GM18505 (cell line): Measurements from ENCODE around the gene NKX2-3.

Source experiments
- ATAC-seq: cut with Tn5 transposase; IDR thresholded peaks from one replicate; pipeline ENCODE4 v1.9.1; 2021; ENCODE audit not compliant: unreplicated experiment
- POLR2A ChIP-seq: IDR thresholded peaks from 4 replicates; pipeline ENCODE4 v1.6.1; 2011; ENCODE audit warnings: borderline replicate concordance; ENCODE audit not compliant: insufficient read depth, insufficient read length; ENCODE audit errors: extremely low read depth

NKX2-3 gene

GRCh38 chr10:99562631-99563030 lies 29.9 kb downstream of the NKX2-3 start:
- TF ChIP-seq POLR2A = no peak

GRCh38 chr10:99564361-99564760 lies 31.6 kb downstream of the NKX2-3 start:
- no peak for TF ChIP-seq POLR2A
- ATAC-seq = no peak

More at GRCh38 chr10:99562631-99563030, 29.9 kb downstream of the NKX2-3 start:
- ATAC-seq = no peak

- TF ChIP-seq POLR2A = no peak
- no peak for ATAC-seq
These were observed 32.4 kb downstream of the NKX2-3 start for GRCh38 chr10:99565166-99565565.

- no peak for TF ChIP-seq POLR2A
- ATAC-seq = no peak
These were observed 36.7 kb downstream of the NKX2-3 start for GRCh38 chr10:99569253-99569939.

GRCh38 chr10:99569961-99570360 lies 37.2 kb downstream of the NKX2-3 start:
- ATAC-seq = no peak
- TF ChIP-seq POLR2A = no peak

- ATAC-seq = no peak
- no peak for TF ChIP-seq POLR2A
These were observed 39.1 kb downstream of the NKX2-3 start for GRCh38 chr10:99571816-99572215.

GRCh38 chr10:99573790-99574189 lies 41.0 kb downstream of the NKX2-3 start:
- no peak for TF ChIP-seq POLR2A
- ATAC-seq = no peak

- ATAC-seq = no peak
- TF ChIP-seq POLR2A = no peak
These were observed 47.2 kb downstream of the NKX2-3 start for GRCh38 chr10:99579971-99580370.

GRCh38 chr10:99582255-99582770 lies 49.6 kb downstream of the NKX2-3 start:
- TF ChIP-seq POLR2A = no peak
- no peak for ATAC-seq

DNA sequence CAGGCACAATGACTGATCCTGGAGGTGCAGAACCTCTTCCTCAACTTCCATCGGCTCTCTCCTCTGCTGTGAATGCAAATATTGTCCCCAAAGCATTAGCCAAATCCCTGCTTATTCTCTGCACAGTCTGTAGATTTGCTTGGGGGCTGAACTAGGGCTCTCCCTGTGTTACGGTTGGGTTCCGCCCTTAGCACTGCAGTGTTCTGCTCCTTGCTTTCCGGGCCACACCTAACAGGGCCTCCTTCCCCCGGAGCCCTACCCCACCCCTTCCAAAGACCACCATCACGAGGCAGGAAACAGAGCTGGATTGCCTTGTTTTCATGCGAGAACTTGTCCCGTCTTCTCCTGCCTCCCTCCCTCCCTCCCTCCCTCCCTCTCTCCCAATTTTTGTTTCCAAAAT lies 50.9 kb downstream of the NKX2-3 start:
- no peak for TF ChIP-seq POLR2A

More for the DNA sequence above, 50.9 kb downstream of the NKX2-3 start:
- no peak for ATAC-seq
